ENCODE results near the gene SBF2.
"Not testable (repeated sequence)": the region's sequence is repeated elsewhere in the genome, so short reads cannot be mapped to it uniquely, and the experiment has no call there.

SBF2 gene

DNA sequence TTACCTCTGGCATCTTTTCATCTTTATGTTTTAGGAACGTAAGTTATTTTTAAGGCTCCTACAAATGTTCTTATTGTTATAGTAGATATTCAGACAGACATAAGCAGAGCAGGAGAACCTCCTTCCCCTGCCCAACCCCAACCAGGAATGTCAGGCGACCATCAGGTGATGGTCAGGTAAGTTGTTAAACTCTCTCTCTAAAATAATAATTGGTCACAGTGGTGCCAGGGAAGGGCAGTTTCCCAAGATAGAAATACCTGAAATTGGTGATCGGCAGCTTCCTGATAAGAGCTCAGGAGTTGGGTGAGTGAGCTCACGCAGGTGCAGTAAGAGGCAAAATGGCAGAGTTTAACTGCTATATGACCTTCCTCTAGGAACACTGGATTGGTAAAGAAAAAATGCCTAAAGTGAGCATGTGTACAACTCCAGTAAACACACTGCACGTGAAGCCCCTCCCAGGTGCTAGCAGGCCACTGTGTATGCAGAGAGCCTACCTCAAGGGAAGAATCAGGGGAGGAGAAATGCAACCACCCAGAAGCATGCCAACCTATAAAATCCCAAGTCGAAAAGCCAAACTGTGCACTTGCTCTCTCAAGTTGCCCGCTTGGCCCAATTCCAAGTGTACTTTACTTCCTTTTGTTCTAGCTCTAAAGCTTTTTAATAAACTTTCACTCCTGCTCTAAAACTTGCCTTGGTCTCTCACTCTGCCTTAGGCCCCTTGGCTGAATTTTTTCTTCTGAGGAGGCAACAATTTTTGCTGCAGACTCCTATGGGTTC is 273.9 kb downstream of the SBF2 start:
- no peak for DNase-seq (ENCODE audit: low read depth)

DNA sequence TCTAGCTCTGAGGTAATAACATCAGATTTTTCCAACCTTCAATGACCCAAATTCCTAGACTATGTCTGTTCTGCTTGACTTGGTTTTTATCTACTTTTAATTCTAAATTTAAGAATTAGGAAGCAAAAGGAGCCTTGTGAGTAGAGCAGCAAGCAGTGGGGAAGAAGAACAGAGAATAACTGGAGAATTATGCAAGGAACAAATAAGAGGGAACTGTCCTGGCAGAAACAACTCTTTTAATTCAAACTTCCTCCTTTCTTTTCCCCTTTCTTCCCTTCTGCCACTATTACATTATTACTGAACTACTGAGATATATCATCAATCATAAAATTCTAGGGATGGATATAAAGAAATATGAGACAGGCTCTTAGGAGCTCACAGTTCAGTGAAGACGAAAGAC is 276.1 kb downstream of the SBF2 start:
- DNase-seq (ENCODE audit: low read depth): no peak

DNA sequence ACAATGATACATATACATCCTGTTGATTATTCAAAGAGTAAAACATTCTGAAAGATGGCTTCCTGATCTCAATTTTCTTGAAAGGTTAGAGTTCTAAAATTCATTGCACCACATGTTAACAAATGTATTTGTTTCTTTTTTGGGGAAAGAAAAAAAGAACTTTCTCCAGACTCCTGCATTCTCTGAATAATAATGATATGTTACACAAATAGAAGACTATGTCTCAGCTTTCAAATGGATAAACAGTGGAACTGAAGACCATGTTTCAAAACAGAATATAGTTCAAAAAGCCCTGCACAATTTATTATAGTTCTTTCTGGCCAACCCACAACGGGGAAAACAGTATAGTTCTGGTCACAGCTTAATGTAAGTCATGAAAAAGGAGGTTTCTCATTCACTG is 277.0 kb downstream of the SBF2 start:
- no peak for DNase-seq (ENCODE audit: low read depth)

- DNase-seq (ENCODE audit: low read depth): no peak
Observed at GRCh38 chr11:10012068-10012467, 282.0 kb downstream of the SBF2 start.

DNA sequence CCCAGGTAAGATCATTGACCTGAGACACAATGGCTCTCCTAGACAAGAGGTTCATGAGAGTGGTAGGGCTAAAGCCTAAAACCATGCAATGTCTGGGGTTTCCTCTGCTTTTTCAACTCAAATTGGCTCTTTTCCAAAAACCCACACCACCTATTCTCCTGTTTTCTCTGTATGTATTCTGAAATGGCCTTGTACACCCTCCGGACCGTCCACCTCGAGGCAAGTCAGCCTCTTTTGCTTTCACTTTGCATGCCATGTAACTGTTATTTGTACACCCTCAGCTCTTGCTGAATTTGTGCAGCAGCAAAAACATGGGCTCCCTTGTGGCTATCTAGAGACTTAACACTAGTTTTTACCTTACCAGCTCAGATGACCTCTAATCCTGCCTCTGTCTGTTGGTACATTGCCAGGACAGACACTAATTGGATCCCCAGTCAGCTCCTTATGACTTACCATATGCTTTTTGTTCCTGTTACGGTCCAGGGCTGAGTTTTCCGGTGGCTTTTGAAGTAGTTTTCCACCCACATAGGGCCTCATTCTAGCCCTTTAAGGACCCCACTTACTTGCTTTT is 288.0 kb downstream of the SBF2 start:
- DNase-seq (ENCODE audit: low read depth): no peak

- peak; percentile 60 for DNase-seq (ENCODE audit: low read depth)
Observed at GRCh38 chr11:10004526-10005113, 289.4 kb downstream of the SBF2 start.

DNA sequence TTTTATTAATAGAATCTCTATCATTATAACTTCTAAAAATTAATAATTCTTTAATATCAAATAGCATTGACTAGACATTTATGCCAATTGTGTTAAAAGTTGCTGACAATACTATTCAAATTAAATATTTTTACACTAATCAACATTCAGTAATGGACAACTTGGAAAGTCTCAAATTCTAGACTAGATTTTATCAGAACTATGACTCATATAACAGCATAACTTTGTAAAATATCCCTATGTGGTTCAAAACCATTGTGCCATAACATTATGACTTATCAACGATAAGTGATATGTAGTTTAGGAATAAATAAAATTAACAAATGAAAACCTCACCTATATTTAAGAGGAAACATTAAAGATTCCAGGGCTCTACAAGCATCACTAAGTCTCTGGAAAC is 291.8 kb downstream of the SBF2 start:
- DNase-seq (ENCODE audit: low read depth): peak; percentile 36

DNA sequence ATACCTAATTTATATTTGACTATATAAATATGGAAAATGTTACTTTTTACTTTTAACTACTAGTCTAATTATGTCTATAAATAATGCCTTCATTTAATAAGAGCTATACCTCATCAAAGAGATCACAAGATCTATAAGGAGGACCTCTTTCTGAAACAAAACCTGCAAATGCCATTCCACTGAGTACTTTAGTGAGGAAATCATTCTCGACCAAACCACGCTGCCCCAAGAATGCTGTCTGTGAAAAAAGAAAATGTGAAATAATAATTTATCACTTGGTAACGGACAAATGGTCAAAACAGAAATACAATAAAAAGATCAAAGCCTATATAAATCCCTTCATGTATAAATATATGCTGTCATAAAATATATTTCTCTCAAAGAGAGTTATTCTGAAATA is 301.7 kb downstream of the SBF2 start:
- DNase-seq (ENCODE audit: low read depth): no peak

GRCh38 chr11:9990221-9990973 is 303.6 kb downstream of the SBF2 start:
- peak; percentile 44 for DNase-seq (ENCODE audit: low read depth)

DNA sequence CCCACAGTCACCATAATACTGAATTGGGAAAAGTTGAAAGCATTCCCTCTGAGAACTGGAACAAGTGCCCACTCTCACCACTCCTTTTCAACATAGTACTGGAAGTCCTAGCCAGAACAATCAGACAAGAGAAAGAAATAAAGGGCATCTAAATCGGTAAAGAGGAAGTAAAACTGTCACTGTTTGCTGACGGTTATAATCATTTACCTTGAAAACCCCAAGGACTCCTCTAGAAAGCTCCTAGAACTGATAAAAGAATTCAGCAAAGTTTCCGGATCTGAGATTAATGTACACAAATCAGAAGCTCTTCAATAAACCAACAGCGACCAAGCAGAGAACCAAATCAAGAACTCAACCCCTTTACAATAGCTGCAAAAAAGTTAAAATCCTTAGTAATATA is 306.7 kb downstream of the SBF2 start:
- DNase-seq (ENCODE audit: low read depth): not testable (repeated sequence)

DNA sequence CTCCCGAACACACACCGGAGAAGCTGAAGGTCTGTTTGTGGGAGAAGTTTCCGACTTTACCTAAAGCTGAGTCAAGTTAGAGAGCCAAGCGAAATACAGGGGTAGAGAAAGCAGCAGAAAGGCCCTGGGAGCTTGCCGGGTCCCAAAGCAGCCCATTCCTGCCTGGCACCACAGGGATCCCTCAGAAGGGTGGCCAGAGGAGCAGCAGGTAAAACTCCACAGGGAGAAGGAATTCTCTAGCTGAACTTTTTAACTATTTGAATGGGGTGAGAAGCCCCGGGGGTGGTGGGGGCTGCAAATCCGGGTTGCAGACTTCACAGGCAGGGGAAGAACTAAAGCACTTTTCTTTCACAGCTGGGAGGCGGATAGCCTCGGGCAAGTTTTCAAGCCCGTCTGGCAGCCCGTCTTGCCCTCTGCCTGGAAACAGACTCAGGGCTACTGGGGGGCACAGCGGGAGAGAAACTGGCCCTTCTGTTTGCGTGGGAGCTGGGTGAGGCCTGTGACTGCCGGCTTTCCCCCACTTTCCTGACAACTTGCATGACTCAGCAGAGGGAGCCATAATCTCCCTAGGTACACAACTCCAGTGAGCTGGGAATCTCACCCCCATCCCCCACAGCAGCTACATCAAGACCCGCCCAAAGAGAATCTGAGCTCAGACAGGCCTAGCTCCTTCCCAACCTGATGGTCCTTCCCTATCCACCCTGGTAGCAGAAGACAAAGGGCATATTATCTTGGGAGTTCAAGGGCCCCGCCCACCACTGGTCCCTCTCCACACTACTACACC is 311.0 kb downstream of the SBF2 start:
- DNase-seq (ENCODE audit: low read depth): peak; percentile 55

- peak; percentile 72 for DNase-seq (ENCODE audit: low read depth)
Observed at GRCh38 chr11:9982127-9982795, 311.8 kb downstream of the SBF2 start.

- no peak for DNase-seq (ENCODE audit: low read depth)
Observed at GRCh38 chr11:9980931-9981330, 313.1 kb downstream of the SBF2 start.

- DNase-seq (ENCODE audit: low read depth): peak; percentile 31
Observed at GRCh38 chr11:9977554-9977953, 316.5 kb downstream of the SBF2 start.

DNA sequence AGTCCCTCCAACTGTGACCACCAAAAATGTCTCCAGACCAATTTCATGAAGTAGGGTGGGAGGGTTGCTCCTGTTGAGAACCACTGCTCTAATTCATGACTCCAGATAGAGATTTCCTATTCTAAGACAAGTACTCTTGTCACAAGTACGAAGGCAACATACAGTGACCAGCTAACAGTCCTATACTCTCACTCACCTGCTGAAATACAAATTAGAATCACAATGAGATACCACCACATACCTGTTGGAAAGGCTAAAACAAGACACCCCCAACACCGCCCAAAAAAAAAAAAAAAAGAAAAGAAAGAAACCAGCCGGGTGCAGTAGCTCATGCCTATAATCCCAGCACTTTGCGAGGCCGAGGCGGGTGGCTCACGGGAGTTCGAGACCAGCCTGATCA is 319.6 kb downstream of the SBF2 start:
- no peak for DNase-seq (ENCODE audit: low read depth)

DNA sequence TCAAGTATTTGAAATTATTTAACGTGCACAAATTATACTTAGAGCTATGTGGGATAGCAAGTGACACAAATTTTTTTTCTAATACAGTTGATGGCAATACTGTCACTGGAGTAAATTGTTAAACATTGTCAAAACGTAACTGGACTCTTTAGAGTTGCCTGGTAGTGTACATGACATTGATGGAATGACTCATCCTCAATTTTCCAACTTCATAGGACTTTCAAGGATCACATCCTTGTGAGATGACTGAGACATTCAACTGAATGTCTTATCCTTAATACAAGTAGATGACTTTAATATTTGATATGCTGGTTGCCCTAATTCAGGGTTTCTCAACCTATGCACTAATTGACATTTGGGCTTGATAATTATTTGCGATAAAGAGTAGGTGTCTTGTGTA is 320.1 kb downstream of the SBF2 start:
- peak; percentile 66 for DNase-seq (ENCODE audit: low read depth)

GRCh38 chr11:9972989-9973388 is 321.0 kb downstream of the SBF2 start:
- peak; percentile 68 for DNase-seq (ENCODE audit: low read depth)

DNA sequence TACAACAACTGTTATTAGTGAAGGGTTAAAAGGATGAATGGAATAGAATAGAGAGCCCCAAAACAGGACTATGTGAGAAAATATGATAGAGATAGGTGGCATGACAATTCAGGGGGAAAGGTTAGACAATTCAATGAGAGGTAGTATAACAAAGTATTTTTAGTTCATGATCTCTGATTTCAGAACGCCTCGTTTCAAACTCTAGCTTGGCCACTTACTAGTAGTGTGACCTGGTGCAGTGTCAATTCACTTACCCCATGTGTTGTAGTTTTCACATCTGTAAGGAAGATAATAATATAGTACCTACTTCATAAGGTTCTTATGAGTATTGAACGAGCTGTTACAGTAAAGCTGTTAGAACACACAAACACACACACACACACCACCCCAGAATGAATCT is 322.1 kb downstream of the SBF2 start:
- no peak for DNase-seq (ENCODE audit: low read depth)

DNA sequence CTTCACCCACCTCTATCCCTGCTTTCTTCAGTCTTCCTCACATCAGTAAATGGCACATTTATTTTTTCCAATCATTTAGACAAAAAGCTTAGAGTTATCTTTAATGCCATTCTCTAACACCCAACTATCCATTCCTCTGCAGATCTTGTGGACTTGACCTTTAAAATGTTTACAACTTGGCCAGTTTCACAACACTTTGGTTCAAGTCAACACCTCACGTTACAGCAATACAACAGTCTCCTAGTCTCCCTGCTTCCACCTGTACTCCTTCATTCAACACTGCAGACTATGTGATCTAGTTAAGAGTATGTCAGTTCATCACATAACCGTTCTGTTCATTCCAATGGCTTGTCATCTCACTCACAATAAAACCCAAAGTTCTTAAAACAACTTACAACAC is 325.0 kb downstream of the SBF2 start:
- DNase-seq (ENCODE audit: low read depth): no peak

DNA sequence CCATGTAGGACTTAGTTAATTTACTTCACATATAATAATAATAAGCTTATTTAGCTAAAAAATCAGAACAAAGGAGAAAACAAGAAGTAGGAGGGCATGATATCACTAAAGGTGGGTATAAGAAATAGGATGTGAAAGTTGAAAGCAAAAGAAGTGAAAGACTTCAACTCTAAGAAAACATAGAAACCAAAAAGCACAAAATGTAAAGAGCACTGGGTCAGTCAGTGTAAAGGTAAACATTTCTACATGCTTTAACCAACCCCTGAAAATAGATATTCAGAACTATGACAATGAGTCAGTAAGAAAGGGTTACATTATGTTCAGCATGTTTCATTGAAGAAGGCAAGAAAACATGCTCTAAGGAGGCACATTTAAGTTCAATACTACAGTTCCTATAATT is 331.3 kb downstream of the SBF2 start:
- no peak for DNase-seq (ENCODE audit: low read depth)

DNA sequence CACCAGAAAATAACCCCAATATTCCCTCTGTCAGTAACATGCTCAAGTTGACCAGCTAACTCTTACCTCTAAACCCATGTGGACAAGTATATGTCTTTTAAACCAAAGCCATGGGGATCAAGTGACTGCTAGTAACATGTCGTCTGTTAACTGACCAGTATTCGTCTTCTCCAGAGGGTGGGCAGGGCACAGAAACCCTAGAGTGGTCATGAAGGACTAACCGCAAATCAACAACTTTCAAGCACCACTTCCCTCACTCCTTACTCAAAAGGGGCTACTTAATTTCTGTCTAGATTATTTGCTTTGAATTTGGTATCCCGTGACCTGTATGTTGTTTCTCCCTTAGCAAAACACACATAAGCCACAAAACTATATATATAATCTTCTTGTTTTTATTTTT is 336.9 kb downstream of the SBF2 start:
- DNase-seq (ENCODE audit: low read depth): no peak

DNA sequence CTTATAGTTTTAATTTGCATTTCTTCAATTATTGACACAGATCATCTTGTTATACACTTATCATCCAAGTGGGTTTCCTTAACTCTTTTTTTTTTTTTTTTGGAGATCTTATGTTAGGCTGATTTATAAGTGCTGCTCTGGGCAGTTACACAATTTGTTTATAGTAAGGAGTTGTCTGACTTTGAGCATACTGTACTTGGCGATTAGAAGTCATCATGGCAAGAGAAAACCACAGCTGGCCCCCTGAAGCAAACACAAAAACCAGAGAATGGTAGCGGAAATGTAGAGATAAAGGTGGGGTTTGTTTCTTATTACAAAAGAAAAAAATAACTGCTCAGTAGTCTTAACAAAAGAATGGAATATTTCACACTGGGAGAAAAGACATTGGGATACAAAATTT is 337.5 kb downstream of the SBF2 start:
- DNase-seq (ENCODE audit: low read depth): no peak
